DMS 273 (cell line): ENCODE data around the gene KAZN.

Experiments used
- DNase-seq: peaks from one replicate; lab custom pipeline; 2025; ENCODE audit not compliant: unreplicated experiment; lab: John Stamatoyannopoulos, UW

The KAZN gene

DNA sequence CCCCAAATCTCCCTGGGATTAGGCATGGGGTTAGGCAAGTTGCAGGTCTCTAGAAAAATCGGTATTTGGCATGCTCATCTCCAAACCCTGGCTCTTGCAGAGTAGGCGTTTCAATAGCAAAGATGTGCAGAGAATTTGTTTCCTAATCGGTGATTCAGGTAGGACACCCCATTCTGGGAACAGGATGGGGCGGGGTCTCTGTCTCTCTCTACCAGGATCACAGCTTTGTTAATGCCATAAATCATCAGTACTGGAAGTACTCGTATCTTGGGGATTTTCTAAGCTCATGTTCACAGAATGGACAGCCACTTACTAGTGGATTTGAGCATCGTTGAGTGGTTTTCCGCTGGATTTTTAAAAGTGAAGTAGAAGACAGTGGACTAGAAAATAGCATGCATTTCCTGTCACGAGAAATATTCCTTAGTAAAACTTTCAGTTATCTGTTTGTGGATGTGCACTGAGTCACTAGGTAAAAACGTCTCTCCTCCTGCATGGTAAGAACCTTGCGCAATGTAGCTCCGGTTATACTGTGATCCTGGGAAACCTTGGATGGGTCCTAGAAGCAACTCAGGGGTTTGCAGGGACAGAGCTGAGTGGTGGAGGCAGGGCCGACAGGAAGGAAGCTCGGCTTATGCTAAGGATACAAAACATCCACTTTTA lies 560.2 kb downstream of the KAZN start:
- DNase-seq = no peak

DNA sequence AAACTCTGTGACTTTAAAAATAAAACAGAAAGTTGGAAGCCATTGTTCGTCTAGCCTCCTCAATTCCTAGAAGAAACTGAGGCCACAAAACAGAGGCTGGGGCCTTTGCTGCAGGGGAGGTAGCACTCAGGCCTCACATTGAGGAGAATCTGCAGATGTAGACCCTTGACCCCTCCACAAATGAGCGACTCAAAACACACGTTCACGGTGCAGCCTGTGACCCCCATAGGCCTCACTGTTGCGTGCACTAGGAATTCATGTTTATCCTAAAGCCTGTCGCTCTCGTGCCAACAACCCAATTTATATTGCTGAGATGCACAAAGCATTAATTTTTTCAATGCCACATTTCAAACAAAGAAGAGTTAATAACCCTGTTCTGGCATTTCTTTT lies 560.7 kb downstream of the KAZN start:
- no peak for DNase-seq

DNA sequence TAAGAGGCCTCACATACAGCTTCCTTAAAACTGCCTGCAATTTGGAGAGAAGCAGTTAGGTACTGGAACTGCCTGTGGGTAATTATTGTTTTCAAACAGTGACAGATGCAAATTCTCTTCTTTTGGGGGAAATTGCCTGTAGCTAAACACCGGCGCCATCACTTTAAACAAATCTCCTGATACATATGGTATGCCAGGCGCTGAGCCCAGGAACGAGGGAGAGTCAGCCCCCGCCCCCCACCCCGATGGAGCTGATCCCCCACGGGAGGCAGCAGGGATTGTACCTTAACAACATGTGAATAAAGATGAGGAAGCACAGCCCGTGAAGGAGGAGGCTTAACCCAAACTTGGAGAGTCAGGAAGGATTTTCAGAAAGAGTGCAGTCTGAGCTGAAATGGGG lies 562.1 kb downstream of the KAZN start:
- DNase-seq = peak; percentile 54

DNA sequence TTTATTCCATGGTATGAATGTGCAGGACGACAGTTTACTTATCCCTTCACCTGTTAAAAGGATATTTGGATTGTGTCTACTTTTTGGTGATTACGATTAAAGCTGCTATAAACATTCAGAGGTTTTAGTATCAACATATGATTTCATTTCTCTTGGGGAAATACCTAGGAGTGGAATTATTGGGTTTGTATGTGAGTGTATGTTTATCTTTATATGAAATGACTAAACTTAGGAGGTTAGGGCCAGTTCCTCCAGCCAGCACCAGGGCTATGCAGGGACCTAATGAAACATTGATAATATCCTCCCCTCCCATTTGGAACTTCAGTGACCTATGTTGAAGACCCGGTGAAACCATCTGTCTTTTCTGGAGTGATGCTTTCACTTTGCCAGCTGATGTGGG lies 568.9 kb downstream of the KAZN start:
- DNase-seq = peak; percentile 43
